GM13977 (cell line): Measurements from ENCODE around the gene AGBL4.

ENCODE experiments used
- DNase-seq: peaks from one replicate; pipeline ENCODE4 v3.0.0; 2012; ENCODE audit warnings: low spot score
- in situ Hi-C: fragments of 300-500 bp; cut with MboI; formaldehyde crosslinking; loops from one replicate; pipeline ENCODE4 v1.12.0; 2022; ENCODE audit warnings: low sequenced_read_pairs, low pct_unique_long_range_greater_than_20kb, mixed read lengths, inconsistent platforms; ENCODE audit not compliant: unreplicated experiment
- TF ChIP-seq, protein P1 (sequence below): IDR thresholded peaks from 2 replicates; pipeline ENCODE4 v1.5.1; 2012; ENCODE audit warnings: mild to moderate bottlenecking, control low read depth; ENCODE audit not compliant: insufficient read depth; ENCODE audit errors: extremely low read depth, missing control alignments

Gene AGBL4

GRCh38 chr1:48953617-48954016, 1070.1 kb downstream of the AGBL4 start:
- in situ Hi-C loops: no loop called here
- DNase-seq: no peak
- TF ChIP-seq, protein P1, sequence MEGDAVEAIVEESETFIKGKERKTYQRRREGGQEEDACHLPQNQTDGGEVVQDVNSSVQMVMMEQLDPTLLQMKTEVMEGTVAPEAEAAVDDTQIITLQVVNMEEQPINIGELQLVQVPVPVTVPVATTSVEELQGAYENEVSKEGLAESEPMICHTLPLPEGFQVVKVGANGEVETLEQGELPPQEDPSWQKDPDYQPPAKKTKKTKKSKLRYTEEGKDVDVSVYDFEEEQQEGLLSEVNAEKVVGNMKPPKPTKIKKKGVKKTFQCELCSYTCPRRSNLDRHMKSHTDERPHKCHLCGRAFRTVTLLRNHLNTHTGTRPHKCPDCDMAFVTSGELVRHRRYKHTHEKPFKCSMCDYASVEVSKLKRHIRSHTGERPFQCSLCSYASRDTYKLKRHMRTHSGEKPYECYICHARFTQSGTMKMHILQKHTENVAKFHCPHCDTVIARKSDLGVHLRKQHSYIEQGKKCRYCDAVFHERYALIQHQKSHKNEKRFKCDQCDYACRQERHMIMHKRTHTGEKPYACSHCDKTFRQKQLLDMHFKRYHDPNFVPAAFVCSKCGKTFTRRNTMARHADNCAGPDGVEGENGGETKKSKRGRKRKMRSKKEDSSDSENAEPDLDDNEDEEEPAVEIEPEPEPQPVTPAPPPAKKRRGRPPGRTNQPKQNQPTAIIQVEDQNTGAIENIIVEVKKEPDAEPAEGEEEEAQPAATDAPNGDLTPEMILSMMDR: no peak

- TF ChIP-seq, protein P1: no peak
- no peak for DNase-seq
These were observed 1075.2 kb downstream of the AGBL4 start for GRCh38 chr1:48948562-48948961.

DNA sequence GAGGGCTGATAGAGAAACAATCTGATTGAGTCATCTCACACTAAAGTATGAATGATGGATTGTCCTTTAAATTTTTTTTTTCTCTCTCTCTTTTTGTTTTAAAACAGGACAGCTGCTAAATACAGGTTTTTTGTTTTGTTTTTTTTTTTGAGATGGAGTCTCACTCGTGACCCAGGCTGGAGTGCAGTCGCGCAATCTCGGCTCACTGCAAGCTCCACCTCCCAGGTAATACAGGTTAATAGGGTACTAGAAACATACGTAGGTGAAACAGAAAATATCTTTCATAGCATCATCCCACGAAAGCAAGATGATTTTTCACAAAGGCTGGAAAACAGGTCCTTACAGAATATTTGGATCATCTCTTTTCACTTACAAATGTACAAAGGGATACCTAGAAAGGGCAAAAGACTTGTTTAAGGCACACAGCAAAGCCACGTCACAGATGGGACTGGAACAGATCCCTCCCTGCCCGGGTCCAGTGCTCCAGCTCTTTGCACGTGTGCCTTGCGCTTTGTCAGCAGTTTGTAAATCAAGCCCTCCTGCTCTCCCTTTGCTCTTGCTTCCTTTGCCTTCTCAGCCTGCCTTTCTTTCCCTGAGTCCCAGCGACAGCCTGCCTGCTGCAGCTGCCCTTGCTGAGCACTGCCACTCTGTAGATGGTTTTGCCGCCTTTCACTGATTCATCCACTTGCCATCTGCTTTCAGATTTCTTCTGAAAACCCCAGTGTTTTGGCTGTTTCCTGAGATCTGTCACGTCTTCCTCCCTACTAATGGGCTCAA, 1075.8 kb downstream of the AGBL4 start:
- TF ChIP-seq, protein P1: no peak
- in situ Hi-C loops: no loop called here
- no peak for DNase-seq

More at GRCh38 chr1:48948562-48948961, 1075.2 kb downstream of the AGBL4 start:
- in situ Hi-C loops: no loop called here

DNA sequence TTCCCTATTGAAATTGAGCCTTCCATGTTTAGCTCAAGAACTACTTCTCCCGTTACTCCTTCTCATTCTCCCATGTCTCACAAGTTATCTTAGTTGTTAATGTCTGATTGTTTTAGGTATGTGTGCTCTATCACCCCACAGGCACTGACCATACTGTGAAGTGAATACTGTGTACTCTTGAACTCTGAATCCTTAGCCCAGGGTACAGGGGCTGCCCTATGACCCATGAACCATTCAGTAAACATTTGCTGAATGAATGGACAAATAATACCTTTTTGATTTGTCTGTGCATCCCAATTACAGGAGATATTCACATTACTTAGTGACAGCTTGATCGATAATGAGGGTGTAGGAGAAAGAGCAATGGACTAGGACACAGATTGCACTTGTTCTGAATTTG, 1077.7 kb downstream of the AGBL4 start:
- no peak for DNase-seq
- in situ Hi-C loops: no loop called here
- TF ChIP-seq, protein P1: no peak

DNA sequence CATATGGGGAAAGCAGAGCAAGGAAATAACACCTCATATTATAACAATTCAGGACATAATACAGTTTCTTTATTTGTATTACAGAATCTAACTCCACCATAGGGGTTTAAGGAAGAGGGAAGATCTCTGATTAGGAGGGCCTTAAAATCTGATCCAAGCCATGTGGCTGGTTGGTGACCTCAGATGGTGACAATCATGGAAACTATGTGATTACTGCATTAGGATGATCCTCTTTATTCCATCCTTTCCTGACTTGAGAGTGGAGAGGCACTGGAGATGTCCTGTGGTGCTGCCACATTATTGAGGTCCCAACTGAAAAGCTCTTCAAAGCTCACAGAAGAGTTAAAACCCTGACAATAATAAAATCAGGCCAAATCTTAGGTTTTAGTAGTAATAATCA, 1078.9 kb downstream of the AGBL4 start:
- TF ChIP-seq, protein P1: no peak
- in situ Hi-C loops: no loop called here
- DNase-seq: no peak

DNA sequence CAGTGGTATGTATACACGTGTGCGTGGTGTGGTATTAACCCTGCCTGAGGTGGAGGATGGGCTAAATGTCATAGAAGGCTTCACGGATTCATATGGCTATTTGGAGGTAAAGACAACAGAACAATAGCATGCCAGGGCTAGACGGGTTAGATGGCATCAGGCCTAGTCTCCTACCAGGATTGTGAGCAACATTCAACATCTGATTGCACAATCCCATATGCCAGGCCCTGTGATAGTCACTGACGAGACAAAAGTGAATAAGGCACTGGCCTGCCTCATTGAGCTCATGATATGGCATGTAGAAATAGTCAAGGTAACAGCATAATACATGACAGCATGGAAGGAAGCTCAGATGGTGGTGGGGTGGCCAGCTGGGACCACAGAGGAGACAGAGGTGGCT, 1079.9 kb downstream of the AGBL4 start:
- TF ChIP-seq, protein P1: no peak
- in situ Hi-C loops: no loop called here
- no peak for DNase-seq

GRCh38 chr1:48943393-48943792, 1080.4 kb downstream of the AGBL4 start:
- TF ChIP-seq, protein P1: no peak
- in situ Hi-C loops: no loop called here
- no peak for DNase-seq
